ENCODE results near the gene TSHR. TPM values are rescaled to one million over a fixed set of nuclear protein-coding genes. Genes with fewer than 3 reads are reported as not detected.

Gene TSHR
- total and polyA plus RNA-seq, 2 donors (not counting 3 experiments of a cell fraction or from before 2014, with no cell fraction given), result not detected

DNA sequence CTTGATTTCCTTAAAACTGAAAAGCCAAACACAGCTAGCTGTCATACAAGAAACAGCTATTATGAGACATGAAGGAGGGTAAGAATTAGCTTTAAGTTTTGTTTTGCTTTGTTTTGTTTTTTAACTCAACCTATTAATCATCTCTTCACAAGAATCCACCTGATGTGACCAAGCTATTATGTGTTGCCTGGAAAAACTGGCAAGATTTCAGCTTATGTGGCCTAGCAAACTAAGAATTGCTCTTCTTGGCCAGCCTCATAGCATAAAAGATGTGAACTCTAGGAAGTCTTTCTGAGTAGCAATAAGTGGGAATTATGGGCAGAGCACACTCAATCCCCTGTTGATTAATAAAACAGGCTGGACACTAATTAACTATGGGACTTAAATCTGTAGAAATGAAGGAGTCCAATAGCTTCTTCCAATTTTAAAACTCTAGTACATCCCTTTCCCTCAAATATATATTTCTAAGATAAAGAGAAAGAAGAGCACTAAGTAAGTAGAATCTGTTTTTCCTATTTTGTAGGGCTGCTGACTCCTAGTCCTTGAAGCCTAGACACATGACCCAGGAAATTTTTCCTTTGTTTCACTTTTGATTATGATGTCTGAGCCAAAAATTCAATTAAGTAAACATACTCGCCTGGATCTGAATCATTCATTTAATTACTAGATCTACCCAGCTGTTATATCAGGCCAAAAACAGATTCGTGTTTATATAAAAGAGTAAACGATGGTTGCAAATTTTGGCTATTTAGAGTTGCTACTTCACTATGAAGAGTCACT, 189.6 kb downstream of the TSHR start:
- no peak overlapping the region for H3K9ac ChIP-seq (replicated peaks; ENCODE audit: extremely low read depth, insufficient read depth, low read length)
- no peaks in the 10 kb centered on the region for H3K36me3 ChIP-seq (ENCODE audit: control insufficient read depth in 2 of 2, extremely low read depth in 1 of 2, insufficient read depth in 2 of 2, low read length in 2 of 2)
- no peaks in the 10 kb centered on the region for H3K79me2 ChIP-seq (ENCODE audit: control insufficient read depth, insufficient read depth, low read length)
- H3K27ac ChIP-seq (ENCODE audit: insufficient read depth, low read depth, low read length), result no peak overlapping the region
- BruUV-seq (replicated peaks), result no TSS peak
- ChIA-PET CTCF (no interaction called here), POLR2A (no interaction called here)
- intact Hi-C loops (cut with micrococcal nuclease) (no loop called here), dilution Hi-C loops (cut with MboI; ENCODE audit: extremely low pct_ligation_motif_present, low sequenced_read_pairs) (no loop called here)
- DNase-seq (ENCODE audit: low read depth, low spot score), result no peak
- no peaks in the 10 kb centered on the region for H3K9me3 ChIP-seq (replicated peaks; ENCODE audit: control insufficient read depth, insufficient read depth, low read length)
- TF ChIP-seq POLR2A (IDR thresholded peaks at IDR 0.05; ENCODE audit: low read depth, low read length), result no peak
- no peak for TF ChIP-seq FOS (IDR thresholded peaks at IDR 0.05; ENCODE audit: borderline replicate concordance, insufficient read depth, low read length)
- TF ChIP-seq JUN (IDR thresholded peaks at IDR 0.05; ENCODE audit: borderline replicate concordance, insufficient read depth, insufficient read length, low read depth), result no peak
- TF ChIP-seq EZH2 (IDR thresholded peaks at IDR 0.05; ENCODE audit: borderline replicate concordance, low read depth, low read length, severe bottlenecking), result no peak
- TF ChIP-seq GATA2 (IDR thresholded peaks at IDR 0.05; ENCODE audit: insufficient read depth, insufficient read length, low read depth, low read length), result no peak
- TF ChIP-seq MYC (IDR thresholded peaks at IDR 0.05; ENCODE audit: low read depth, low read length), result no peak
- TF ChIP-seq, protein P1, sequence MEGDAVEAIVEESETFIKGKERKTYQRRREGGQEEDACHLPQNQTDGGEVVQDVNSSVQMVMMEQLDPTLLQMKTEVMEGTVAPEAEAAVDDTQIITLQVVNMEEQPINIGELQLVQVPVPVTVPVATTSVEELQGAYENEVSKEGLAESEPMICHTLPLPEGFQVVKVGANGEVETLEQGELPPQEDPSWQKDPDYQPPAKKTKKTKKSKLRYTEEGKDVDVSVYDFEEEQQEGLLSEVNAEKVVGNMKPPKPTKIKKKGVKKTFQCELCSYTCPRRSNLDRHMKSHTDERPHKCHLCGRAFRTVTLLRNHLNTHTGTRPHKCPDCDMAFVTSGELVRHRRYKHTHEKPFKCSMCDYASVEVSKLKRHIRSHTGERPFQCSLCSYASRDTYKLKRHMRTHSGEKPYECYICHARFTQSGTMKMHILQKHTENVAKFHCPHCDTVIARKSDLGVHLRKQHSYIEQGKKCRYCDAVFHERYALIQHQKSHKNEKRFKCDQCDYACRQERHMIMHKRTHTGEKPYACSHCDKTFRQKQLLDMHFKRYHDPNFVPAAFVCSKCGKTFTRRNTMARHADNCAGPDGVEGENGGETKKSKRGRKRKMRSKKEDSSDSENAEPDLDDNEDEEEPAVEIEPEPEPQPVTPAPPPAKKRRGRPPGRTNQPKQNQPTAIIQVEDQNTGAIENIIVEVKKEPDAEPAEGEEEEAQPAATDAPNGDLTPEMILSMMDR (IDR thresholded peaks at IDR 0.05; ENCODE audit: extremely low read depth in 1 of 2, insufficient read depth in 1 of 2, low read depth in 1 of 2, low read length in 2 of 2), result no peak
- TF ChIP-seq, protein P2, sequence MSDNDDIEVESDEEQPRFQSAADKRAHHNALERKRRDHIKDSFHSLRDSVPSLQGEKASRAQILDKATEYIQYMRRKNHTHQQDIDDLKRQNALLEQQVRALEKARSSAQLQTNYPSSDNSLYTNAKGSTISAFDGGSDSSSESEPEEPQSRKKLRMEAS (IDR thresholded peaks at IDR 0.05; ENCODE audit: insufficient read depth, insufficient read length), result no peak
- TF ChIP-seq POLR2AphosphoS5 (IDR thresholded peaks at IDR 0.05; ENCODE audit: insufficient read depth, low read depth, low read length), result no peak
- no peaks in the 10 kb centered on the region for H3K4me1 ChIP-seq (ENCODE audit: control insufficient read depth, extremely low read depth, insufficient read depth, low read length)
- H4K20me1 ChIP-seq (replicated peaks; ENCODE audit: control insufficient read depth, extremely low read depth, insufficient read depth, low read length), result no peaks in the 10 kb centered on the region
- no peak for FAIRE-seq
- no peak overlapping the region for H3K4me3 ChIP-seq (replicated peaks in 1 of 3; ENCODE audit: insufficient read depth in 1 of 3, low read depth in 1 of 3, low read length in 3 of 3)
- no peaks in the 10 kb centered on the region for H3K27me3 ChIP-seq (ENCODE audit: control insufficient read depth in 2 of 2, insufficient read depth in 2 of 2, low read length in 2 of 2)
- H2AFZ ChIP-seq (ENCODE audit: low read depth, low read length), result no peak overlapping the region
- H3K9me1 ChIP-seq (replicated peaks; ENCODE audit: control insufficient read depth, extremely low read depth, insufficient read depth, low read length), result no peaks in the 10 kb centered on the region
- no peak overlapping the region for H3K4me2 ChIP-seq (ENCODE audit: insufficient read depth, low read length)
